A549 (cell line): ENCODE results near the gene SASH1. TPM values are rescaled to one million over a fixed set of nuclear protein-coding genes. Genes with fewer than 3 reads are reported as not detected.

Experiments
- ATAC-seq, 2 experiments: fragments of 200-7000 bp in 1 of 2; fragments of >200 bp in 1 of 2; cut with Nextera tagmentation in 1 of 2; cut with Tn5 transposase in 1 of 2; 3 replicates each; pipeline versions ENCODE4 v1.8.0 to v1.9.1; 2018 to 2020; ENCODE audit warnings: mild to moderate bottlenecking in 1 of 2, moderate library complexity in 1 of 2
- CTCF ChIA-PET: fragments of 300-600 bp; sonication (Branson Sonifier 250); formaldehyde crosslinking; extraction: SDS; loops from one replicate; lab custom pipeline; 2021; ENCODE audit warnings: antibody characterized with exemption, inconsistent platforms; lab: Yijun Ruan, JAX
- POLR2A ChIA-PET: fragments of 350-600 bp; formaldehyde crosslinking; extraction: SDS; loops from one replicate; lab custom pipeline; 2021; ENCODE audit warnings: antibody characterized with exemption, inconsistent platforms; lab: Yijun Ruan, JAX
- DNase-seq, 2 experiments: peaks; one replicate each; pipeline versions ENCODE4 v3.0.0 to v3.0.0-alpha.2; 2011 to 2016; ENCODE audit warnings: low read depth in 1 of 2, low spot score in 1 of 2
- FAIRE-seq: peaks from 2 replicates; lab custom pipeline; 2011; peaks lifted over from hg19 to GRCh38; lab: Jason Lieb, UNC
- H3K27ac ChIP-seq, 2 experiments: fragments of >200 bp; sonication (Bioruptor Twin); formaldehyde crosslinking; 3 replicates each; pipeline ENCODE4 v1.5.1; 2016 to 2017
- H3K4me1 ChIP-seq: fragments of >200 bp; sonication (Bioruptor Twin); formaldehyde crosslinking; 3 replicates; pipeline ENCODE4 v1.6.1; 2016
- H3K4me2 ChIP-seq: fragments of >200 bp; sonication (Bioruptor Twin); formaldehyde crosslinking; 3 replicates; pipeline ENCODE4 v1.6.1; 2016
- H3K4me3 ChIP-seq: fragments of >200 bp; sonication (Bioruptor Twin); formaldehyde crosslinking; 3 replicates; pipeline ENCODE4 v1.5.1; 2016
- H3K9me3 ChIP-seq: fragments of >200 bp; sonication (Bioruptor Twin); formaldehyde crosslinking; 3 replicates; pipeline ENCODE4 v1.6.1; 2016
- ATOH8 ChIP-seq: fragments of 250-450 bp; sonication (Bioruptor Pico); IDR thresholded peaks from 2 replicates; pipeline ENCODE4 v1.5.0; 2020; ENCODE audit warnings: low read depth, mild to moderate bottlenecking, moderate library complexity
- CBX8 ChIP-seq: fragments of 200-600 bp; sonication (generic); IDR thresholded peaks from 2 replicates; pipeline ENCODE4 v1.6.1; 2016
- CHD4 ChIP-seq: fragments of 200-600 bp; sonication (generic); IDR thresholded peaks from 2 replicates; pipeline ENCODE4 v1.6.1; 2016; ENCODE audit warnings: antibody characterized with exemption, mild to moderate bottlenecking, borderline replicate concordance
- E2F6 ChIP-seq: IDR thresholded peaks from 2 replicates; pipeline ENCODE4 v1.6.1; 2012; ENCODE audit warnings: low read depth, borderline replicate concordance
- EHF ChIP-seq: fragments of 250-450 bp; sonication (Bioruptor Pico); IDR thresholded peaks from 2 replicates; pipeline ENCODE4 v1.5.0; 2020; ENCODE audit warnings: mild to moderate bottlenecking
- EP300 ChIP-seq, 2 experiments: fragments of >200 bp; sonication (Bioruptor Twin); formaldehyde crosslinking; IDR thresholded peaks; 2 replicates in 1 of 2; 3 replicates in 1 of 2; pipeline ENCODE4 v1.6.1; 2016 to 2017
- FOXS1 ChIP-seq: fragments of 250-450 bp; sonication (Bioruptor Pico); IDR thresholded peaks from 2 replicates; pipeline ENCODE4 v1.5.0; 2020; ENCODE audit warnings: mild to moderate bottlenecking, moderate library complexity
- HDAC2 ChIP-seq: fragments of 200-600 bp; sonication (generic); IDR thresholded peaks from 2 replicates; pipeline ENCODE4 v1.6.1; 2016
- HEYL ChIP-seq: fragments of 250-450 bp; sonication (Bioruptor Pico); IDR thresholded peaks from 2 replicates; pipeline ENCODE4 v1.8.0; 2021; ENCODE audit warnings: mild to moderate bottlenecking, moderate library complexity
- HOXA7 ChIP-seq: fragments of 250-450 bp; sonication (Bioruptor Pico); IDR thresholded peaks from 2 replicates; pipeline ENCODE4 v1.5.0; 2020; ENCODE audit warnings: mild to moderate bottlenecking, moderate library complexity
- JUNB ChIP-seq: fragments of >200 bp; sonication (Bioruptor Twin); formaldehyde crosslinking; IDR thresholded peaks from 2 replicates; pipeline ENCODE4 v1.6.1; 2016
- KDM1A ChIP-seq: fragments of 200-600 bp; sonication (generic); IDR thresholded peaks from 2 replicates; pipeline ENCODE4 v1.6.1; 2016; ENCODE audit warnings: low read depth, mild to moderate bottlenecking
- KDM5A ChIP-seq: fragments of 200-600 bp; sonication (generic); IDR thresholded peaks from 2 replicates; pipeline ENCODE4 v1.6.1; 2016; ENCODE audit warnings: antibody characterized with exemption, mild to moderate bottlenecking
- NFE2L2 ChIP-seq: fragments of 150-350 bp; conservative IDR thresholded peaks from 2 replicates; pipeline ENCODE4 v1.6.1; 2014; ENCODE audit warnings: low read length
- NR3C1 ChIP-seq: fragments of >200 bp; sonication (Bioruptor Twin); formaldehyde crosslinking; IDR thresholded peaks from 3 replicates; pipeline ENCODE4 v1.6.1; 2017
- PHF8 ChIP-seq: fragments of 200-600 bp; sonication (generic); IDR thresholded peaks from 2 replicates; pipeline ENCODE4 v1.6.1; 2016; ENCODE audit warnings: low read depth, mild to moderate bottlenecking, antibody characterized with exemption, moderate library complexity, borderline replicate concordance
- POLR2AphosphoS2 ChIP-seq: conservative IDR thresholded peaks from 2 replicates; pipeline ENCODE4 v1.6.1; 2012; ENCODE audit warnings: low read length, improper control_type of control experiment, inconsistent platforms
- RNF2 ChIP-seq: fragments of 200-600 bp; sonication (generic); IDR thresholded peaks from 2 replicates; pipeline ENCODE4 v1.6.1; 2016; ENCODE audit warnings: low read depth, mild to moderate bottlenecking, antibody characterized with exemption, moderate library complexity, borderline replicate concordance
- SMC3 ChIP-seq: fragments of >200 bp; sonication (Bioruptor Twin); formaldehyde crosslinking; IDR thresholded peaks from 3 replicates; pipeline ENCODE4 v1.6.1; 2018; ENCODE audit warnings: inconsistent platforms
- TP53 ChIP-seq: fragments of 250-450 bp; sonication (Bioruptor Pico); IDR thresholded peaks from 2 replicates; pipeline ENCODE4 v1.5.0; 2021; ENCODE audit warnings: mild to moderate bottlenecking, moderate library complexity
- ZSCAN20 ChIP-seq: fragments of 250-450 bp; sonication (Bioruptor Pico); IDR thresholded peaks from 2 replicates; pipeline ENCODE4 v1.8.0; 2022; ENCODE audit warnings: mild to moderate bottlenecking, moderate library complexity
- WGBS: methylation state at CpG from one replicate; pipeline ENCODE4 v1.1.6; 2017; ENCODE audit errors: missing lambda C conversion rate; 5-methylcytosine and 5-hydroxymethylcytosine counted together
- polyA plus RNA-seq, 4 experiments: library from polyadenylated mRNA; depleted of rRNA in 3 of 4; stranded (reverse); fragments of >200 nt; fragmentation: RNase III in 1 of 4; extraction: RNeasy Plus Mini Kit Qiagen cat#74134 plus additional on column Dnase treatment in 1 of 4; gene quantifications; 2 replicates in 3 of 4; 3 replicates in 1 of 4; pipeline ENCODE4 v1.2.3, GENCODE V29; 2011 to 2017
- TF ChIP-seq, protein P1 (sequence below): fragments of 450-650 bp; IDR thresholded peaks from 2 replicates; pipeline ENCODE4 v1.6.1; 2014; ENCODE audit warnings: antibody characterized with exemption

The SASH1 gene
- polyA plus RNA-seq, 2 of the 4 experiments (the other 2 are of a cell fraction), result 2.5 to 3.0 TPM

- H3K9me3 ChIP-seq, result no peaks in the 10 kb centered on the region
- no peak for TF ChIP-seq KDM1A
- no peak for TF ChIP-seq KDM5A
- TF ChIP-seq FOXS1 (CRISPR knock-in tag), result no peak
- no peak for TF ChIP-seq NFE2L2
- TF ChIP-seq SMC3, result no peak
- TF ChIP-seq POLR2AphosphoS2, result no peak
- TF ChIP-seq, all 56 proteins: peak for 0
- no peak for DNase-seq
- ChIA-PET CTCF (no interaction called here), POLR2A (no interaction called here)
- Histone ChIP-seq H3K27ac (no peak overlapping the region), H3K4me3 (no peak overlapping the region), H3K4me2 (no peak overlapping the region), H3K4me1 (0 out of 3 replicates have a peak, but pooled peaks cover 2% of the 10 kb centered on the region)
- 72% methylated on average over 6 of the region's 6 CpGs for WGBS
- no peak for ATAC-seq
- FAIRE-seq, result no peak
These were observed 252.9 kb downstream of the SASH1 start for GRCh38 chr6:148595550-148595949.

GRCh38 chr6:148596891-148597455 lies 254.3 kb downstream of the SASH1 start:
- WGBS, result 28% methylated on average over 3 of the region's 3 CpGs
- no peak for TF ChIP-seq NR3C1
- no peak for TF ChIP-seq TP53
- no peak for TF ChIP-seq EHF (CRISPR knock-in tag)
- no peak for TF ChIP-seq SMC3
- TF ChIP-seq RNF2, result no peak
- TF ChIP-seq HEYL, result no peak
- TF ChIP-seq CHD4, result no peak
- TF ChIP-seq KDM5A, result no peak
- TF ChIP-seq, protein P1, sequence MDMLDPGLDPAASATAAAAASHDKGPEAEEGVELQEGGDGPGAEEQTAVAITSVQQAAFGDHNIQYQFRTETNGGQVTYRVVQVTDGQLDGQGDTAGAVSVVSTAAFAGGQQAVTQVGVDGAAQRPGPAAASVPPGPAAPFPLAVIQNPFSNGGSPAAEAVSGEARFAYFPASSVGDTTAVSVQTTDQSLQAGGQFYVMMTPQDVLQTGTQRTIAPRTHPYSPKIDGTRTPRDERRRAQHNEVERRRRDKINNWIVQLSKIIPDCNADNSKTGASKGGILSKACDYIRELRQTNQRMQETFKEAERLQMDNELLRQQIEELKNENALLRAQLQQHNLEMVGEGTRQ, result no peak
- no peak for TF ChIP-seq EP300 (IDR thresholded peaks at IDR 0.05)
- no peak for TF ChIP-seq PHF8
- no peak for TF ChIP-seq HDAC2
- 0 out of 3 replicates have a peak, but pooled peaks cover 2% of the 10 kb centered on the region for H3K4me1 ChIP-seq
- FAIRE-seq, result no peak
- H3K27ac ChIP-seq, result no peak overlapping the region
- no peak for DNase-seq
- no peak overlapping the region for H3K4me2 ChIP-seq
- no peaks in the 10 kb centered on the region for H3K9me3 ChIP-seq
- no peak for ATAC-seq
- POLR2A ChIA-PET, result no interaction called here
- CTCF ChIA-PET, result interaction anchor here (1.3 kb wide), 2 partner anchors 12 to 36 kb away, joined by 3 to 4 read pairs; no protein-coding TSS in a partner anchor
- no peak overlapping the region for H3K4me3 ChIP-seq

- ATAC-seq, result no peak
- TF ChIP-seq RNF2 (peak; percentile 85; the same call in 1 of the 2 replicates), CBX8 (peak; percentile 86; the same call in 1 of the 2 replicates), ZSCAN20 (CRISPR knock-in tag) (no peak), JUNB (no peak), ATOH8 (CRISPR knock-in tag) (no peak), E2F6 (no peak), HOXA7 (CRISPR knock-in tag) (no peak), TP53 (no peak), NR3C1 (no peak)
- WGBS, result 5% methylated on average over 3 of the region's 3 CpGs
- Histone ChIP-seq H3K4me3 (no peak overlapping the region), H3K4me1 (no peaks in the 10 kb centered on the region), H3K27ac (no peak overlapping the region), H3K4me2 (no peak overlapping the region), H3K9me3 (no peaks in the 10 kb centered on the region)
- POLR2A ChIA-PET, result no interaction called here
- CTCF ChIA-PET, result interaction anchor here (1.8 kb wide), 1 partner anchor 21 kb away, joined by 4 read pairs; no protein-coding TSS in a partner anchor
- no peak for DNase-seq
- no peak for FAIRE-seq
These were observed 256.1 kb downstream of the SASH1 start for GRCh38 chr6:148598724-148599123.
